Lower leg skin (tissue), 4 donors: ENCODE measurements around the gene VAV3. TPM values are rescaled to one million over a fixed set of nuclear protein-coding genes. Genes with fewer than 3 reads are reported as not detected.

ENCODE experiments used
- DNase-seq, 2 donors: peaks; one replicate each; pipeline ENCODE4 v3.0.0-alpha.2; 2019; ENCODE audit warnings: low spot score in 2 of 2
- H3K4me3 ChIP-seq: fragments of 200-600 bp; sonication (generic); 2 replicates; pipeline ENCODE4 v1.5.1; 2017; ENCODE audit warnings: mild to moderate bottlenecking, low read depth; ENCODE audit not compliant: poor library complexity, severe bottlenecking
- CTCF ChIP-seq, 3 donors: fragments of 450-650 bp; IDR thresholded peaks; one replicate each; pipeline ENCODE4 v1.5.1; 2016; ENCODE audit warnings: antibody characterized with exemption in 3 of 3, mild to moderate bottlenecking in 3 of 3, moderate library complexity in 2 of 3
- POLR2A ChIP-seq, 2 donors: fragments of 450-650 bp; IDR thresholded peaks; one replicate each; pipeline ENCODE4 v1.6.1; 2016 to 2017; ENCODE audit warnings: antibody characterized with exemption in 2 of 2, mild to moderate bottlenecking in 1 of 2, moderate library complexity in 1 of 2
- WGBS, 2 donors: methylation state at CpG; one replicate each; pipeline ENCODE4 v1.1.5; 2018; 5-methylcytosine and 5-hydroxymethylcytosine counted together
- intact Hi-C: fragments of 100-400 bp; cut with DNase I; formaldehyde crosslinking; loops from one replicate; pipeline ENCODE4 v1.15.0; 2023; ENCODE audit warnings: low total_unique reads
- total RNA-seq, 4 donors: library from RNA; depleted of rRNA; stranded (reverse); fragments of >200 nt; gene quantifications; one replicate each; pipeline ENCODE4 v1.1.0, GENCODE V29; 2016

The VAV3 gene
- total RNA-seq, 4 donors from 2014 or later, result 102 to 200 (median 147) TPM

DNA sequence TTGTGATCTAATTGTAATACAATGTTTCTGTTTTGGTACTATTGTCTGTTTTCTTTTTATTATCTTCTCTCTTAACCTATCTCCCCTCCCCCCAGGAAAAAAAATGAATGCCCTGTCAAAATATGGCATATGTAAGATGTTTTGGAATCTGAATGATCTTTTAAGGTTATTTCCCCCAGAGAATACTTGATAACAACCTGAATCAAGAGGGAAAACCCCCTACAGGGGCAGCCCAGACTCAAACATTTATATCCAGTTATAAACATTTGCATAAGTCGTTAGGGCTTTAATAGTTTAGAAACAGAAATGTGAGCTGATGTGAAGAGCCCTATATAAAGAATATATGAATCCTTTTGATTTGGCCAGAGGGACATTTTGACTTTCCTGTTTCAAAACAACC is 169.5 kb downstream of the VAV3 start:
- WGBS, 2 donors, result 33 to 64% methylated on average over 1 of the region's 1 CpG
- intact Hi-C loops, result no loop called here
- TF ChIP-seq POLR2A (IDR thresholded peaks at IDR 0.05), result no peak
- TF ChIP-seq CTCF (IDR thresholded peaks at IDR 0.05), result no peak

DNA sequence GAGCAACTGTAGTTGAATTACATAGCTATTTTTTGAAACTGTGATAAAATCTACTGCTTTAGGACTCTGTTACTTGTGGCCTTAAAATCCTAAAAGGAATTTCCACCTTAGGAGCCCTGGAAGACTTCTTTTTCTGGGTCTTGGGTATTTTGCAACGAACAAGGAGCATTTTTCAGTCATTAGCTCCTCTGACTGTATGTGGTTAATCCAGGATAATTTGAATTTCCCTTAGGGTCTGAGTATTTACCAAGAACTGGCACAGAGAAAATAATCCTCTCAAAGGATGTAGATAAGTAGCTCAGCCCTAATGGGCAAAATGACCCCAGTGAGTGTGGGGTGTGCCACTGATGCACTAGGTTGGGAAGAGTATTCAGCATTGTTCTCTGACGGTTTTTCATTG is 170.4 kb downstream of the VAV3 start:
- H3K4me3 ChIP-seq, result no peak overlapping the region
- intact Hi-C loops, result no loop called here
- DNase-seq, result no peak
- 36 to 68% methylated on average over 2 of the region's 2 CpGs for WGBS, 2 donors
- TF ChIP-seq CTCF (IDR thresholded peaks at IDR 0.05) (no peak), POLR2A (IDR thresholded peaks at IDR 0.05) (no peak)

More for the DNA sequence above, 169.5 kb downstream of the VAV3 start:
- H3K4me3 ChIP-seq, result no peak overlapping the region
- no peak for DNase-seq

DNA sequence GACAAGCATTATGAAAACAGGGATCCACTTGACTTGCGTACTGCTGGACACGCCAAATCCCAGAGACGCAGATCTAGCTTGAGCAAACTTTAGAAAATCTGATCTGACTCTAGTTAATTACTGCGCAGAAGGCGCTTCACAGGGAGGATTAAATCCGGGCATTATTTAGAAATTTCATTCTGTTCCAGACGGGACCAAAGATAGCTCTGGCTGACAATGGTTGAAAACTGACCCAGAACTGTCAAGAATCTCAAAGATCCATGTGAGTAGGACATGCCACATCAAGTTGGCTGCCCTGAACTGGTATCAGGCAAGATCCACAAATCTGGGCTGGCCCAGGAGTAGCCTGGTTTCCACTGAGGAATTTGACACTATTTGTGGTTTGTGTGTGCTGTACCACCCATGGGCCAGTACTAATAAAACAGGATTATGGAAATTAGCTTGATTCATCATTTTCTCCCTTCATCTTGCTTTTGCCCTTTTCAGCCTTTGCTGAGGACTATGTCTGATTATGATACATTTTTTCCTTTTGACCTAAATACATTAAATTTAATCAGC is 171.0 kb downstream of the VAV3 start:
- 63 to 65% methylated on average over 7 of the region's 7 CpGs for WGBS, 2 donors
- intact Hi-C loops, result no loop called here
- TF ChIP-seq CTCF (IDR thresholded peaks at IDR 0.05), result no peak
- no peak for TF ChIP-seq POLR2A (IDR thresholded peaks at IDR 0.05)
- H3K4me3 ChIP-seq, result no peak overlapping the region
- no peak for DNase-seq

DNA sequence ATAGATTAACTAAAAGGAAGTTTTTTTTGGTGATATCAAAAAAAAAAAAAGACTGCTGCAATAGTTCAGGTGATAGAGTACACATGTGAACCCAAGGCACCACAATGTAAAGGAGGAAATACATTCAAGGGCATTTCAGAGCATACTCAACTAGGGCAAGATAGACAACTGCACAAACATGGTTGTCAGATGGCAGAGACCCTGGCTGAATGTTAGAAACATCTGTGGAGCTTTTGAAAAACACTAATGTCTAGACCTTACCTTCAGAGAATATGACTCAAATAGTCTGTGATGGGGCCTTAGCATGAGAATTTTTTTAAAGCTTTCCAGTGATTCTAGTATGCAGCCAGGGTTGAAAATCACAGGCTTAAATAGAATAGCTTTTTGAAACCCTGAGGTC is 173.6 kb downstream of the VAV3 start:
- intact Hi-C loops, result no loop called here
- no peak for TF ChIP-seq POLR2A (IDR thresholded peaks at IDR 0.05)
- TF ChIP-seq CTCF (IDR thresholded peaks at IDR 0.05), result no peak
- H3K4me3 ChIP-seq, result no peak overlapping the region
- no peak for DNase-seq

- H3K4me3 ChIP-seq, result no peak overlapping the region
- intact Hi-C loops, result loop anchor here (5.0 kb wide), 1 partner anchor 332 kb away; no protein-coding TSS in a partner anchor
- no peak for TF ChIP-seq CTCF (IDR thresholded peaks at IDR 0.05)
- TF ChIP-seq POLR2A (IDR thresholded peaks at IDR 0.05), result no peak
- DNase-seq, result no peak
- 79 to 93% methylated on average over 3 of the region's 3 CpGs for WGBS, 2 donors
These were observed 175.0 kb downstream of the VAV3 start for GRCh38 chr1:107789817-107790524.
